GM19324 (cell line): Measurements from ENCODE around the gene FES.
"Not testable (repeated sequence)": the region's sequence is repeated elsewhere in the genome, so short reads cannot be mapped to it uniquely, and the experiment has no call there.

Experiments used
- ATAC-seq: cut with Tn5 transposase; IDR thresholded peaks from one replicate; pipeline ENCODE4 v1.9.1; 2021; ENCODE audit warnings: mild to moderate bottlenecking, moderate library complexity; ENCODE audit not compliant: unreplicated experiment, low FRiP score

Gene FES

DNA sequence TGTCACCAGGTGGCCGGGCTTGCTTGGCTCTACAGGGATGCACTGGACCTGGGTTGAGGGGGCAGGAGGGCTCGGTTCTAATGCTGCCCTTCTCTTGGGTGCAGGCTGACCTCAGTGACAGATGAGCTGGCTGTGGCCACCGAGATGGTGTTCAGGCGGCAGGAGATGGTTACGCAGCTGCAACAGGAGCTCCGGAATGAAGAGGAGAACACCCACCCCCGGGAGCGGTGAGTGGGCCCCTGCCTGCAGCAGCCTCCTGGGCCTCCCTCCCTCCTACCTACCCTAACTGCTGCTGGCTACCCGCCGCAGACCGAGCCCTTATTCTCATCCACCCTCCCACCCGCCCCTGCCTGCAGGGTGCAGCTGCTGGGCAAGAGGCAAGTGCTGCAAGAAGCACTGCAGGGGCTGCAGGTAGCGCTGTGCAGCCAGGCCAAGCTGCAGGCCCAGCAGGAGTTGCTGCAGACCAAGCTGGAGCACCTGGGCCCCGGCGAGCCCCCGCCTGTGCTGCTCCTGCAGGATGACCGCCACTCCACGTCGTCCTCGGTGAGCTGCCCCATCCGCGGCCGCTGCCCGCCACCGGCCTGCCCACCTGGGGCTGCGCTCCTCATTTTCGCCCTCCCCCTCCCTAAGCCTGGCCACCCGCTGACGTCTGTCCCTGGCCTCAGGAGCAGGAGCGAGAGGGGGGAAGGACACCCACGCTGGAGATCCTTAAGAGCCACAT, 5.6 kb downstream of the FES start:
- no peak for ATAC-seq

DNA sequence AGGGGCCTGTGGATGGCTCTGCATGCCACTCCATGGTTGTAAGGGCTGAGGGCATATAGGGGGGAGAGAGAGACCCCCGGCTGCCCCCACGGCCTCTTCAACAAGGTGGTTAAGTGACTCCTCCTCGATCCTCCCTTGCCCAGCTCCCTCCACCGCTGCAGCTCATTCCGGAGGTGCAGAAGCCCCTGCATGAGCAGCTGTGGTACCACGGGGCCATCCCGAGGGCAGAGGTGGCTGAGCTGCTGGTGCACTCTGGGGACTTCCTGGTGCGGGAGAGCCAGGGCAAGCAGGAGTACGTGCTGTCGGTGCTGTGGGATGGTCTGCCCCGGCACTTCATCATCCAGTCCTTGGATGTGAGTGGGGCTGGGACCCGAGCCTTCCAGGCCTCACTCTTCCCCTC, 6.5 kb downstream of the FES start:
- no peak for ATAC-seq

DNA sequence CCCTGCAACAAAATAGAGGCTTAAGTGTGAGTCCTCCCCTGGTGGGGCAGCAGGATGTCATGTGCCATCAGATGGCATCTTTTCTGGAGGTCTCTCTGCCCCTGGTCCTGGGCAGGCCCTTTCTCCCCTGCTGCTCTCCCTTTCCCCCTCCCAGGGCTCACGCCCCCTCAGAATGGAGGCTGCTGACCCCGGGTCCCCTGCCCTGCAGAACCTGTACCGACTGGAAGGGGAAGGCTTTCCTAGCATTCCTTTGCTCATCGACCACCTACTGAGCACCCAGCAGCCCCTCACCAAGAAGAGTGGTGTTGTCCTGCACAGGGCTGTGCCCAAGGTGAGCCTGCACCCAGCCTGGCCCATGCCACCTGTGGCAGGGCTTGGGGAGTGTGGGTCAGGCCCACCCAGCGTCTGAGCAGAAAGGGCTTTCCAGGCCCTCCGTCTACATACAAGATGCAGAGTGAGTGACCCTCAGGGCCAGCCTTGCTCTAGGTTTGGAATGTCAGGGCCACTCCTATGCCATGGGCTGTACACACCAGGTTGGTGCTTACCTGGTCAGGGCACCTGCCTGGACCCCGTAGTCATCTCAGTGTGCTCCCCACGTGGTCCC, 7.1 kb downstream of the FES start:
- ATAC-seq: no peak

DNA sequence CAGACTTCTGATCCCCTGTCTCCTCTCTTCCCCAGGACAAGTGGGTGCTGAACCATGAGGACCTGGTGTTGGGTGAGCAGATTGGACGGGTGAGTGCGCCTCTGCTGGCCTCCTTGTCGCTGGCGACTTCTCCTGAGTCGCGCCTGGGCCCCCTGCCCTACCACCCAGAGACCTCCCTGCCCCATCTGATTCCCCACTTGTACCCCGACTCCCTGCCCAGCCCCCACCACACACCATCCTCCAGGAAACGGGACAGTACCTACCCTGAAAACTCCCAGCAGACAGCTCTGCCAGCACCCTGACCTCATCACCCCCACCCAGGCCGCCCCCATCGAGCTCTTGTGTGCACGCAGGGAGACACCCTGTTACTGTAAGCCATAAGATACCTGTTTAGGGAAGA, 7.7 kb downstream of the FES start:
- no peak for ATAC-seq

DNA sequence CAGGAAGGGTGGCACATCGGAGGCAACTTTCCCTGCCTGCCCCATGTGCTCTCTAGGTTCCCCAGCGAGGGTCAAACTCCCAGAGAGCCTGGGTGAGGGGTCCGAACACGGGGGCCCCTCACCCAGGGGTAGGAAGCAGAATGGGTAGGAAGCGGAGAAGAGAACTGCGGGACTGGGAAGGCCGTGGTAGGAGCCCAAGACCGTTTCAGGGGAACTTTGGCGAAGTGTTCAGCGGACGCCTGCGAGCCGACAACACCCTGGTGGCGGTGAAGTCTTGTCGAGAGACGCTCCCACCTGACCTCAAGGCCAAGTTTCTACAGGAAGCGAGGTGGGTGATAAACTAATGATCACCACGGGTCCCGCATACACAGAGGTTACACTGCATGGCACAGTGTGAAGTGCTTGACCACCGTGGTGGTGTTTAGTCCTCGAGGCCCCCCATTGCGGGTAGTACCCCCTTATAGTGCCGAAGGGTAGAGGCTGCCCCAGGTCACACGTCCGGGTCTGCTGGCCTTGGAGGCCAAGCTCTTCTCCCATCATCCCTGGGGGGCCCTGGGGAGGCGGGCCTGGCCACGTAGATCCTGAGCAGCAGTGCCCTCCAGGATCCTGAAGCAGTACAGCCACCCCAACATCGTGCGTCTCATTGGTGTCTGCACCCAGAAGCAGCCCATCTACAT, 8.3 kb downstream of the FES start:
- no peak for ATAC-seq

DNA sequence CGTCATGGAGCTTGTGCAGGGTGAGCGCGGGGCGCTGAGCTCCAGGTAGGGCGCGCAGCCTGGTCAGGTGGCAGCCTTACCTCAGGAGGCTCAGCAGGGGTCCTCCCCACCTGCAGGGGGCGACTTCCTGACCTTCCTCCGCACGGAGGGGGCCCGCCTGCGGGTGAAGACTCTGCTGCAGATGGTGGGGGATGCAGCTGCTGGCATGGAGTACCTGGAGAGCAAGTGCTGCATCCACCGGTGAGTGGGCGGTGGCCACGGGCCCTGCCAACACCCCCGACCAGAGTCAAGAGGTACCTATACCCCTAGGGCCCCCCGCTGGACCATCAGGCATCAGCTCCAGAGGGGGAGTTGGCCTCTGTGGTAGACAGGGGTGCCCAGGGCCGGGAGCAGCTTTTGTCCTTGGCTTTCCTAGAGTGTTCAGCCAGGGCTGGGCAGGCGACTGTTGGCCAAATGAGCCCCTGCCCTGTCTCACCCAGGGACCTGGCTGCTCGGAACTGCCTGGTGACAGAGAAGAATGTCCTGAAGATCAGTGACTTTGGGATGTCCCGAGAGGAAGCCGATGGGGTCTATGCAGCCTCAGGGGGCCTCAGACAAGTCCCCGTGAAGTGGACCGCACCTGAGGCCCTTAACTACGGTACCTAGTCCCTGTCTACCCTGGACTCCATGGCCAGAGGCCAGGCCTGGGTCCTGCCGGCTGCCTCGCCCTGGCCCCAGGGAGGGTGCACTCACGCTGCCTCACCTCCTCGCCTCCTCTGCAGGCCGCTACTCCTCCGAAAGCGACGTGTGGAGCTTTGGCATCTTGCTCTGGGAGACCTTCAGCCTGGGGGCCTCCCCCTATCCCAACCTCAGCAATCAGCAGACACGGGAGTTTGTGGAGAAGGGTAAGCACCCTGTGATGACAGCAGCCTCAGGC, 9.1 kb downstream of the FES start:
- ATAC-seq: no peak

DNA sequence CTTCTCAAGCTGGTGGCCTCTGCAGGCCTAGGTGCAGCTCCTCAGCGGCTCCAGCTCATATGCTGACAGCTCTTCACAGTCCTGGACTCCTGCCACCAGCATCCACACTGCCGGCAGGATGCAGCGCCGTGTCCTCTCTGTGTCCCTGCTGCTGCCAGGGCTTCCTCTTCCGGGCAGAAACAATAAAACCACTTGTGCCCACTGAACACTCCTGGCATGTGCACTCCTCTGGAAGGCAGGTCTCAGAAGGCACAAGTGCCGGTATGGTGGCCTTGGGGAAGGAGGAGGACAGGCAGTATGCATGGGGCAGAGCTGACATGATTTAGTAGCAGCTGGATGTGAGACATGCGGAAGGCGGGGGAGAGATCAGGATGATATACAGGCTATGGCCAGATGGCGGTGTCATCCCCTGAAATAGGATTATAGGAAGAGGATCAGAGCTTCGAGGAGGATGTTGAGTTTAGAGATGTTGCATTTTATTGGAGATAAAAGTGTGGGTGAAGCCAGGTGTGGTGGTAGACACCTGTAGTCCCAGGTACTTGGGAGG, 11.3 kb downstream of the FES start:
- ATAC-seq: no peak

DNA sequence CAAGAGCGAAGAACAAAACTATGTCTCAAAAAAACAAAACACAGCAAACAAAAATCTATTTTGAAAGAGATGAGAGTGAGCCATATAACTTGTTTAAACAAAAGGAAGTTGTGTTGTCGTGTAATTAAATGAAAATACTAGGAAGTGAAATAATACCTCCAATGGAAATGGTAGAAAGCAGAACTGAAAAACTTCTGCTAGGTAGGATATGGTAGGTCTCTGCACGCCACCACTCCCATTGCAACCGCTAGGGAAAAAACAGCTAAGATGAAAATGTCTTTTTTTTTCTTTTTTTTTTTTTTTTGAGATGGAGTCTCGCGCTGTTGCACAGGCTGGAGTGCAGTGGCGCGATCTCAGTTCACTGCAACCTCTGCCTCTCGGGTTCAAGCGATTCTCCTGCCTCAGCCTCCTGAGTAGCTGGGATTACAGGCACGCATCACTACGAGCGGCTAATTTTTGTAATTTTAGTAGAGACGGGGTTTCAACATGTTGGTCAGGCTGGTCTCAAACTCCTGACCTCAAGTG, 12.9 kb downstream of the FES start:
- not testable (repeated sequence) for ATAC-seq

DNA sequence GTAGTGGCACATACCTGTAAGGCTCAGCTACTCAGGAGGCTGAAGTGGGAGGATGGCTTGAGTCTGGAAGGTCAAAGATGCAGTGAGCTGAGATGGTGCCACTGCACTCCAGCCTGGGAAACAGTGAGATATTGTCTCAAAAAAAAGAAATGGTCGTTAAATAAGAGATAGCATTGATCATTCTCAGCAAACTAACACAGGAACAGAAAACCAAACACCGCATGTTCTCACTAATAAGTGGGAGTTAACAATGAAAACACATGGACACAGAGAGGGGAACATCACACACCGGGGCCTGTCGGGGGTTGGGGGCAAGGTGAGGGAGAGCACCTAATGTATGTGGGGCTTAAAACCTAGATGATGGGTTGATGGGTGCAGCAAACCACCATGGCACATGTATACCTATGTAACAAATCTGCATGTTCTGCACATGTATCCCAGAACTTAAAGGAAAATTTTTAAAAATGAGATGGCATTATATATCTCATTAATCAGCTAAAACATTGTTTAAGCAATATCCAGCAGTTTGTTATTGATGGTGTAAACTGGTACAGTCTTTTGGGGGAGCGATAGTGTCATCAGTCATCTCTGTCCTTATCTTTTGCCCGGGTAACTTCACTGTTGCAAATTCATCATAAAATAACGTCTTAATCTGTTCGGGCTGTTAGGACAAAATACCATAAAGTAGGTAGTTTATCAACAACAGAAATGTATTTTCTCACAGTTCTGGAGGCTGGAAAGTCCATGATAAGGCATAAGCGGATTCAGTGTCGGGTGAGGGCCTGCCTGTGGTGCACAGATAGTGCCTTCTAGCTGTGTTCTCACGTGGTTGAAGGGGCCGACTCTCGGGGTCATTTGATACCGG, 17.1 kb downstream of the FES start:
- ATAC-seq: no peak

DNA sequence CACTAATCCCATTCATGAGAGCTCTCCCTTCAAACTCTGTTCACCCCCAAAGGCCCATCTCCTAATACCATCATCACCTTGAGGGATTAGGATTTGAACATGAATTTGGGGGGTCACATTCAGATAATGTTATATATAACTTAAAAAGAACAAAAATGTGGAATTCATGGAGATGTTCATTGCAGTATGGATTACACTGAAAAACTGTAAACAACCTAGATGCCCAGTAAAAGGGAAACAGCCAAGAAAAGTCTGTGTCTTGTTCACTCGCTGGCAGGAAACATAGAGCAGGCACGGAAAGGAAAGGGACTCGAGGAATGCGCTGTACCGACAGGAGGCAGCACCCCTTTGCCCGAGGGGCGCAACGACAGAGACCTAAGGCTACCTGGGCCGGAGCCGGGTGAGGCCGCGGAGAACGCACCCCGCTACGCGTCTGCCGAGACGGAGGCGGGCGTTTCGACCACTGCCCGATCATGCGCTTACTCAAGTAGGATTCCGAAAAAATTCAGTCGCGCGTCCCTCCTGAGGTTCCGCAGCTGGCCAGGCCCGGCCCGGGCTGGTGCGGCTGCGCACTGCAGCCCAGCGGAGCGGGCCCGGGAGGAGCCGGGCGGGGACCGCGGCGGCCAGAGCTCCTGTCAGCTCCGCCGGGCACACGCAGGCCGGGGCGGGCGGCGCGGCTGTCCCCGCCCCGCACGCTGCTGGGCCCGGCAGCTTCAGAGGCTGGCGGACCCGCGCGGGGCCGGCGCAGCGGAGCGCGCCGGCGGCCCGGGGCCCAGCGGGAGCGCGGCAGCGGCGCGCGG, 17.9 kb downstream of the FES start:
- peak; percentile 79 for ATAC-seq

DNA sequence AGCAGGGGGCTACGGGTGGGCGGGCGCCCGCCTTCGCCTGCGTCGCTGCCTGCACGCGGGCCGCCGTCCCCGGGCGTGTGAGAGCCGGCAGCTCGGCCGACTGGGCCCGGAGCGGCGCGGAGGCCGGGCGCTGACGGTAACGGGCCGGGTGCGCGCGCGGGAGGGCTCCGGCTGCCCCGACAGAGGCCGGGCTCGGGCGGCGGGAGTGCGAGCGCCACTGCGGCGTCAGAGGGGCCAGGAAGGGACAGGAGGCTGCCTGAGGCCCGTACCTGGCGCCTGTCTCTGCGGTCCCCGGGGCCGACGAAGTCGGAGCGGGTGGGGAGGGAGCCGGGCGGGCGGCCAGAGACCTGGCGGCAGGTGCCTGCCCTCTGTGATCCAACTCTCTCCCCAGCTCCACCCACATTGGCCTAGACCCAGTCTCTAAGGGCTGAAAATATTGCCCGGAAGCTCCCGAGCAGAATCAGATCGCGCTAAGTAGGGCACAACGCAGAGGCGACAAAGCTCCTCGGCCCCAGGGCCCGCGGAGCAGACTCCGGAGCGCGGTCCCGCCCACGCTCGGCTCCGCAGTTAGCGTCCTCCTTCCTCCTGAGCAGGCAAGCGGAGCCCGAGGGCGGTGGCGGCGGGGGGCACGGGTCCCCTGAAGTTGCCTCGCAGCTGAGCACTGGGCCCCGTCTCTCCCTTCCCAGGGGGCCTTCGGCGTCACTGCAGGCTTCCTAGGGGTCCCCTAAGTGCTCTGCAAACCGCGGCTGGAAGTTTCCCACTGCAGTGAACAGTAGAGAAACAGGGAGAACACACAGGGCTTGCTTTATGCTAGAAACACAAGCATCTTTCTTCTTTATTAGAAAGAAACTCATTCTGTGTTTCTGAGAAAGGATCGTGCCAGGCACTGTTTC, 18.8 kb downstream of the FES start, which contains the start of gene MAN2A2:
Gene MAN2A2, plus strand, starts transcription at position 463 of the 893 bp plus-strand sequence. CDS start 906 bp downstream, outside the sequence.
- ATAC-seq: peak; percentile 43

DNA sequence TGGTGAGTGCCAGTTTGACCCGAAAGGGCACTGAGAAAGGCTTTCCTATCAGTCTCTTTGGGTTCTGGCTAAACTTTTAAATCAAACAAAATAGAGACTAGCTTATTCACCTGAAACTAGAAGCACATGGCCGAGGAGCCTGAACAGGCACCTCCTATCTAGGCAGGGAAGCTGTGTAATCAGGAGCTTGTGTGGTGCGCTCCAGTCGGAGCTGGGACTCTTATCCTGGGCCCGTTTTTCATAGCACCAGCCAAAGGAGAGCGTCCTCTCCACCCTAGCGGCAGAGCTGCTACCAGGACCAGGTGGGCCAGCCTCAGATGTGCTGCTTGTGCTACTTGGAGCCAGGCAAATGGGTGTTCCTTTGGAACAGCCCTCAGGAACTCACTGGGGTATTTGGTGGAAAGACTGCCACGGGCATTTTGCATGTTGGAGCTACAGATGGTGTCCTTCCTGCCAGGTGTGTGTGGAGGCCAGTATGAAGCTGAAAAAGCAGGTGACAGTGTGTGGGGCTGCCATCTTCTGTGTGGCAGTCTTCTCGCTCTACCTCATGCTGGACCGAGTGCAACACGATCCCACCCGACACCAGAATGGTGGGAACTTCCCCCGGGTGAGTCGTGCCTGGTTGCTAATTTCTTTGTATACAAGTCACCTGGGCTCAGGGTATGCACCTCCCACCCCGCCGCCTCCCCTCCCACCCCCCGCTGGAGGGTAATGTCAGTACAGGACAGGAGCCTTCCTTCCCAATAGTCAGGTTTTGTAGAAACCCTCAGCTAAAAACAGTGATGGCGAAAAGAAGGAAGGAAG, 19.6 kb downstream of the FES start:
- ATAC-seq: no peak

DNA sequence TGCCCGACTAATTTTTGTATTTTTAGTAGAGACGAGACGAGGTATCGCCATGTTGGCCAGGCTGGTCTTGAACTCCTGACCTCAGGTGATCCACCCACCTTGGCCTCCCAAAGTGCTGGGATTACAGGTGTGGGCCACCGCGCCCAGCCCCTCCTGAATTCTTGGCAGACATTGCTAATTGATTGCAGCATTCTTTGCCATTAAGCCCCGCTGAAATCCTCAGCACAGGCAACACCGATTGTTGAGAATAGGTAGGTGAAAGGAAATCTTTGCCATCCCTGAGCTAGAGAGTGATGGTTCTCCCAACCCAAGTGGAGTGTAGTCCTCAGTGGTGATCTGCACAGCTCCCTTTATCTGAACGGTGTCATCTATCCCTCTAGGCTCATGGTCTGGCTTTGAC, 20.4 kb downstream of the FES start:
- no peak for ATAC-seq

DNA sequence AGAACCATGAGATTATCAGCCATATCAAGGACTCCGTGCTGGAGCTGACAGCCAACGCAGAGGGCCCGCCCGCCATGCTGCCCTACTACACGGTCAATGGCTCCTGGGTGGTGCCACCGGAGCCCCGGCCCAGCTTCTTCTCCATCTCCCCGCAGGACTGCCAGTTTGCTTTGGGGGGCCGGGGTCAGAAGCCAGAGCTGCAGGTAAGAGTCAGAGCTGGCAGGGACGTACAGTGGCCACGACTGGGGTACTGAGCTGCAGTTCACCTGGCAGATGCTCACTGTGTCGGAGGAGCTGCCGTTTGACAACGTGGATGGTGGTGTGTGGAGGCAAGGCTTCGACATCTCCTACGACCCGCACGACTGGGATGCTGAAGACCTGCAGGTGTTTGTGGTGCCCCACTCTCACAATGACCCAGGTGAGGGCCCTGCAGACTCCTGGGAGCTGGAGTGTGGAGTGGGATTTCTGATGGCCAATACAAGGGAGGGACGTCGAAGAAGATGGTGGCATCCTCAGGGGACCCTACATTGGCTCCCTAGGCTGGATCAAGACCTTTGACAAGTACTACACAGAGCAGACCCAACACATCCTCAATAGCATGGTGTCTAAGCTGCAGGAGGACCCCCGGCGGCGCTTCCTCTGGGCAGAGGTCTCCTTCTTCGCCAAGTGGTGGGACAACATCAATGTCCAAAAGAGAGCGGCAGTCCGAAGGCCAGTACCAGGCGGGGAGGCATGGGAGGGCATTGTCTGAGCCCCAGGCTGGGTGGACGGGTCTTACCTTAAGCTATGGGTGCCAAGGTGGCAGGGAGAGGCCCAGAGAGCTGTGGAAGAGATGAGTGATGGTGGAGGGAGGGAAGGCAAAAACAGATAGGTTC, 21.2 kb downstream of the FES start:
- no peak for ATAC-seq

DNA sequence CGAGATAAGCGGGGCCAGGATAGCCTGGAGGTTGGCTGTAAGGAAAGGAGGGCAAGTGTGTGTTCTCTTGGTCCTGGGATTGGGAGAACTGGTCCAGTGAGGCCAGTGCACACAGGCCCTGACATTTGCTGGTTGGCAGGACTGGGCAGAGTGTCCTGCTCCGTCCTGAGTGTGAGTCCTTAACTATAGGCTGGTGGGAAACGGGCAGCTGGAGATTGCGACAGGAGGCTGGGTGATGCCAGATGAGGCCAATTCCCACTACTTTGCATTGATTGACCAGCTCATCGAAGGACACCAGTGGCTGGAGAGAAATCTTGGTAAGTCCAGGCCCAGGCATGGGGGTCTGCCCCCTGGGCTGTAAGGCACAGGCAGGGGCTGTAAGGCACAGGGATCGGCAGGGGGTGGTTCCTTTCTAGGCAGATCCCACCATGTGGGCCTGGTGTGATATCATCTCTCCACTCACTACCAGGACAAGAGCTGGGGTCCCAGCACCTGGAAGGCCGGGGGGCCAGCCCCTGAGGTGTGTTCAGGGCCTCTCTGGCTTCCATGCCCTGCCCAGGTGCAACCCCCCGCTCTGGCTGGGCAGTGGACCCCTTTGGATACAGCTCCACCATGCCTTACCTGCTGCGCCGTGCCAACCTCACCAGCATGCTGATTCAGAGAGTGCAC, 22.0 kb downstream of the FES start:
- no peak for ATAC-seq
